GM12878 (cell line): ENCODE data around the gene FMN2. TPM values are rescaled to one million over a fixed set of nuclear protein-coding genes. Genes with fewer than 3 reads are reported as not detected.

ENCODE experiments used
- ATAC-seq: fragments of 200-7000 bp; cut with Tn5 transposase; 3 replicates; pipeline ENCODE4 v1.9.1; 2020; ENCODE audit warnings: mild to moderate bottlenecking, moderate library complexity
- BruUV-seq: library from RNA; stranded (reverse); fragments of 400-500 nt; replicated peaks from 2 replicates; lab custom pipeline; 2021; lab: Mats Ljungman, UMichigan
- CTCF ChIA-PET: fragments of 300-600 bp; sonication (Branson Sonifier 250); formaldehyde crosslinking; extraction: SDS; loops from one replicate; lab custom pipeline; 2021; ENCODE audit warnings: inconsistent platforms; lab: Yijun Ruan, JAX
- POLR2A ChIA-PET: fragments of 350-600 bp; formaldehyde crosslinking; extraction: SDS; loops from one replicate; lab custom pipeline; 2021; ENCODE audit warnings: inconsistent platforms; lab: Charles Lee
- RAD21 ChIA-PET: fragments of 300-600 bp; sonication (Branson Sonifier 250); formaldehyde crosslinking; loops from one replicate; lab custom pipeline; 2023; ENCODE audit warnings: antibody characterized with exemption; ENCODE audit not compliant: unreplicated experiment; lab: Charles Lee
- SMC1A ChIA-PET: fragments of 300-600 bp; sonication (Branson Sonifier 250); formaldehyde crosslinking; loops from one replicate; lab custom pipeline; 2023; ENCODE audit not compliant: unreplicated experiment, uncharacterized antibody; lab: Charles Lee
- DNase-seq: peaks from one replicate; pipeline ENCODE4 v3.0.0-alpha.2; 2011; ENCODE audit warnings: low read depth, low spot score
- FAIRE-seq: peaks from 3 replicates; lab custom pipeline; 2011; peaks lifted over from hg19 to GRCh38; lab: Jason Lieb, UNC
- H2AFZ ChIP-seq: 2 replicates; pipeline ENCODE4 v1.6.0; 2011; ENCODE audit warnings: low read depth, low read length, control low read depth; ENCODE audit not compliant: control insufficient read depth
- H3K27ac ChIP-seq: 2 replicates; pipeline ENCODE4 v1.5.1; 2011; ENCODE audit warnings: control low read depth; ENCODE audit not compliant: control insufficient read depth, insufficient read depth
- H3K27me3 ChIP-seq, 2 experiments: replicated peaks in 1 of 2; 2 replicates each; pipeline versions ENCODE4 v1.6.0 to v1.6.1; 2011; ENCODE audit warnings: low read length in 1 of 2; ENCODE audit not compliant: control insufficient read depth in 2 of 2, insufficient read depth in 2 of 2
- H3K36me3 ChIP-seq, 2 experiments: 2 replicates each; pipeline ENCODE4 v1.5.1; 2011; ENCODE audit warnings: low read length in 1 of 2; ENCODE audit not compliant: control insufficient read depth in 2 of 2, insufficient read depth in 2 of 2
- H3K4me1 ChIP-seq: 2 replicates; pipeline ENCODE4 v1.6.1; 2011; ENCODE audit warnings: mild to moderate bottlenecking, low read length, moderate library complexity, mixed read lengths; ENCODE audit not compliant: control insufficient read depth, insufficient read depth
- H3K4me2 ChIP-seq: 2 replicates; pipeline ENCODE4 v1.6.0; 2011; ENCODE audit warnings: control low read depth; ENCODE audit not compliant: control insufficient read depth, insufficient read depth
- H3K4me3 ChIP-seq: fragments of 200-600 bp; sonication (generic); 2 replicates; pipeline ENCODE4 v1.5.1; 2016
- H3K79me2 ChIP-seq: 2 replicates; pipeline ENCODE4 v1.6.0; 2011; ENCODE audit warnings: low read length; ENCODE audit not compliant: control insufficient read depth, insufficient read depth
- H3K9ac ChIP-seq: 2 replicates; pipeline ENCODE4 v1.8.0; 2011; ENCODE audit warnings: low read length, control low read depth, mixed read lengths; ENCODE audit not compliant: control insufficient read depth, insufficient read depth
- H3K9me3 ChIP-seq: replicated peaks from 3 replicates; pipeline ENCODE4 v1.5.1; 2011; ENCODE audit warnings: mild to moderate bottlenecking, low read length; ENCODE audit not compliant: control insufficient read depth, insufficient read depth
- H4K20me1 ChIP-seq: 2 replicates; pipeline ENCODE4 v1.6.0; 2011; ENCODE audit not compliant: control insufficient read depth, insufficient read depth
- GATAD2B ChIP-seq: fragments of 450-650 bp; conservative IDR thresholded peaks from 2 replicates; pipeline ENCODE4 v1.6.1; 2017; ENCODE audit warnings: low read depth, mild to moderate bottlenecking, moderate library complexity
- RAD21 ChIP-seq: IDR thresholded peaks from 2 replicates; pipeline ENCODE4 v1.6.1; 2011; ENCODE audit warnings: mild to moderate bottlenecking, low read depth, low read length, moderate library complexity; ENCODE audit not compliant: insufficient read depth
- SMAD5 ChIP-seq: IDR thresholded peaks from 2 replicates; pipeline ENCODE4 v1.6.1; 2016; ENCODE audit warnings: antibody characterized with exemption, low read depth
- YY1 ChIP-seq: IDR thresholded peaks from 2 replicates; pipeline ENCODE4 v1.6.1; 2011; ENCODE audit warnings: low read depth, mild to moderate bottlenecking, low read length
- WGBS: methylation state at CpG from one replicate; pipeline ENCODE4 v1.1.6; 2016; ENCODE audit warnings: low lambda C conversion rate; ENCODE audit not compliant: insufficient replicate concordance, insufficient coverage; ENCODE audit errors: missing lambda C conversion rate; 5-methylcytosine and 5-hydroxymethylcytosine counted together
- in situ Hi-C: fragments of 300-500 bp; cut with MboI; formaldehyde crosslinking; loops from 9 replicates; pipeline ENCODE4 v1.14.3; 2018; ENCODE audit warnings: mixed read lengths
- intact Hi-C: fragments of 100-400 bp; cut with micrococcal nuclease; formaldehyde crosslinking; loops from one replicate; pipeline ENCODE4 v1.14.2; 2022; ENCODE audit not compliant: unreplicated experiment
- polyA plus RNA-seq, 11 experiments: library from polyadenylated mRNA; depleted of rRNA in 4 of 11; unstranded in 6 of 11; stranded (reverse) in 5 of 11; fragments of >200 nt; fragmentation: Nextera tagmentation in 4 of 11; fragmentation: Illumina TruSeq in 1 of 11; extraction: Ambion mirVana in 4 of 11; extraction: Trizol in 1 of 11; gene quantifications; 1 replicate in 1 of 11; 2 replicates in 10 of 11; pipeline versions ENCODE4 v1.2.1 to v1.2.3, GENCODE V29; 2011 to 2016; ENCODE audit warnings: inconsistent platforms in 2 of 11, missing spikeins in 2 of 11, low read depth in 1 of 11
- total RNA-seq, 4 experiments: library from RNA; depleted of rRNA in 3 of 4; stranded (reverse); fragments of >200 nt in 3 of 4; fragmentation: Illumina TruSeq in 1 of 4; extraction: Trizol in 1 of 4; gene quantifications; 2 replicates each; pipeline versions ENCODE4 v1.2.1 to v1.2.3, GENCODE V29; 2013 to 2021
- TF ChIP-seq, protein P1 (sequence below): fragments of 450-650 bp; IDR thresholded peaks from 2 replicates; pipeline ENCODE4 v1.6.1; 2017; ENCODE audit warnings: antibody characterized with exemption, mild to moderate bottlenecking, moderate library complexity
- TF ChIP-seq, protein P2 (sequence below): fragments of 450-650 bp; formaldehyde crosslinking; IDR thresholded peaks from 2 replicates; pipeline ENCODE4 v1.4.0; 2020; ENCODE audit warnings: mild to moderate bottlenecking, moderate library complexity

The FMN2 gene
- total and polyA plus RNA-seq, 10 of the 15 experiments (the other 5 are each of a cell fraction or from before 2014, with no cell fraction given), result 0.60 TPM; not detected in 9

DNA sequence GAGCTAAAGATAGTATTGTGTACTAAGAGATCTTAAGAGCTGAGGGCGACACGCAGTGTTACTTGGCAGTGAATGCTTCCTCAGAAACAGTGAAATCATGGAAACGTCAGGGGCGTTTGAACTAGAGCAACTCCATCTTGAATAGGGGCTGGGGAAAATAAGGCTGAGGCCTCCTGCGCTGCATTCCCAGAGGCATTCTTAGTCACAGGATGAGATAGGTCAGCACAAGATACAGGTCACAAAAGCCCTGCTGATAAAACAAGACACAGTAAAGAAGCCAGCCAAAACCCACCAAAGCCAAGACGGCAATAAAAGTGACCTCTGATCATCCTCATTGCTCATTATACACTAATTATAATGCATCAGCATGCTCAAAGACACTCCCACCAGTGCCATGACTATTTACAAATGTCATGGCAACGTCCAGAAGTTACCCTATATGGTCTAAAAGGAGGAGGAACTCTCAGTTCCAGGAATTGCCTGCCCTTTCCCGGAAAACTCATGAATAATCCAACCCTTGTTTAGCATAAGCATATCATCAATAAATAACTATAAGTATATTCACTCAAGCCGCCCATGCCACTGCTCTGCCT lies 37.5 kb upstream of the FMN2 start (continued):
- TF ChIP-seq SMAD5 (no peak), YY1 (no peak)
- TF ChIP-seq, all 136 proteins: peak for 0

DNA sequence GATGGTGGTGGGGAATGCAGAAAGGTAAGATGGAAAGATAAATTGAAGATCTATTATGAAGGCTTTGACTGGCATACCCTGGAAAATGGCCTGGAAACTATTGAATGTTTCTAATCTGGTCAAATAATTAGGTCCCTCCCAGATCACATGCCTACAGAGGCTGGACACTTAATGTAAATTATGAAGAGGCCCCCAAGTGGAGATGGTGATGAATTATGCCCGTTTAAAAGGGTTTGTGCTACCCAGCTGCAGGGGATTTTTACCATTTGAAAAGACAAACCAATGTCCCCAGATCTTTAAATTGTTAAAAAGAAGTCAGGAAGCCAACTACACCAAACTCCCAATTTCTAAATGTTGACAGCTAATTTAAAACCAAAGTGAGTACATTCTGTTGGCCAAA lies 35.7 kb upstream of the FMN2 start:
- POLR2A ChIA-PET, result no interaction called here
- no peak overlapping the region for H2AFZ ChIP-seq
- no peaks in the 10 kb centered on the region for H4K20me1 ChIP-seq
- no peak overlapping the region for H3K27ac ChIP-seq
- no peaks in the 10 kb centered on the region for H3K4me1 ChIP-seq
- TF ChIP-seq, protein P1, sequence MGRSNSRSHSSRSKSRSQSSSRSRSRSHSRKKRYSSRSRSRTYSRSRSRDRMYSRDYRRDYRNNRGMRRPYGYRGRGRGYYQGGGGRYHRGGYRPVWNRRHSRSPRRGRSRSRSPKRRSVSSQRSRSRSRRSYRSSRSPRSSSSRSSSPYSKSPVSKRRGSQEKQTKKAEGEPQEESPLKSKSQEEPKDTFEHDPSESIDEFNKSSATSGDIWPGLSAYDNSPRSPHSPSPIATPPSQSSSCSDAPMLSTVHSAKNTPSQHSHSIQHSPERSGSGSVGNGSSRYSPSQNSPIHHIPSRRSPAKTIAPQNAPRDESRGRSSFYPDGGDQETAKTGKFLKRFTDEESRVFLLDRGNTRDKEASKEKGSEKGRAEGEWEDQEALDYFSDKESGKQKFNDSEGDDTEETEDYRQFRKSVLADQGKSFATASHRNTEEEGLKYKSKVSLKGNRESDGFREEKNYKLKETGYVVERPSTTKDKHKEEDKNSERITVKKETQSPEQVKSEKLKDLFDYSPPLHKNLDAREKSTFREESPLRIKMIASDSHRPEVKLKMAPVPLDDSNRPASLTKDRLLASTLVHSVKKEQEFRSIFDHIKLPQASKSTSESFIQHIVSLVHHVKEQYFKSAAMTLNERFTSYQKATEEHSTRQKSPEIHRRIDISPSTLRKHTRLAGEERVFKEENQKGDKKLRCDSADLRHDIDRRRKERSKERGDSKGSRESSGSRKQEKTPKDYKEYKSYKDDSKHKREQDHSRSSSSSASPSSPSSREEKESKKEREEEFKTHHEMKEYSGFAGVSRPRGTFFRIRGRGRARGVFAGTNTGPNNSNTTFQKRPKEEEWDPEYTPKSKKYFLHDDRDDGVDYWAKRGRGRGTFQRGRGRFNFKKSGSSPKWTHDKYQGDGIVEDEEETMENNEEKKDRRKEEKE, result no peak
- TF ChIP-seq RAD21 (no peak), GATAD2B (no peak)
- TF ChIP-seq, protein P2, sequence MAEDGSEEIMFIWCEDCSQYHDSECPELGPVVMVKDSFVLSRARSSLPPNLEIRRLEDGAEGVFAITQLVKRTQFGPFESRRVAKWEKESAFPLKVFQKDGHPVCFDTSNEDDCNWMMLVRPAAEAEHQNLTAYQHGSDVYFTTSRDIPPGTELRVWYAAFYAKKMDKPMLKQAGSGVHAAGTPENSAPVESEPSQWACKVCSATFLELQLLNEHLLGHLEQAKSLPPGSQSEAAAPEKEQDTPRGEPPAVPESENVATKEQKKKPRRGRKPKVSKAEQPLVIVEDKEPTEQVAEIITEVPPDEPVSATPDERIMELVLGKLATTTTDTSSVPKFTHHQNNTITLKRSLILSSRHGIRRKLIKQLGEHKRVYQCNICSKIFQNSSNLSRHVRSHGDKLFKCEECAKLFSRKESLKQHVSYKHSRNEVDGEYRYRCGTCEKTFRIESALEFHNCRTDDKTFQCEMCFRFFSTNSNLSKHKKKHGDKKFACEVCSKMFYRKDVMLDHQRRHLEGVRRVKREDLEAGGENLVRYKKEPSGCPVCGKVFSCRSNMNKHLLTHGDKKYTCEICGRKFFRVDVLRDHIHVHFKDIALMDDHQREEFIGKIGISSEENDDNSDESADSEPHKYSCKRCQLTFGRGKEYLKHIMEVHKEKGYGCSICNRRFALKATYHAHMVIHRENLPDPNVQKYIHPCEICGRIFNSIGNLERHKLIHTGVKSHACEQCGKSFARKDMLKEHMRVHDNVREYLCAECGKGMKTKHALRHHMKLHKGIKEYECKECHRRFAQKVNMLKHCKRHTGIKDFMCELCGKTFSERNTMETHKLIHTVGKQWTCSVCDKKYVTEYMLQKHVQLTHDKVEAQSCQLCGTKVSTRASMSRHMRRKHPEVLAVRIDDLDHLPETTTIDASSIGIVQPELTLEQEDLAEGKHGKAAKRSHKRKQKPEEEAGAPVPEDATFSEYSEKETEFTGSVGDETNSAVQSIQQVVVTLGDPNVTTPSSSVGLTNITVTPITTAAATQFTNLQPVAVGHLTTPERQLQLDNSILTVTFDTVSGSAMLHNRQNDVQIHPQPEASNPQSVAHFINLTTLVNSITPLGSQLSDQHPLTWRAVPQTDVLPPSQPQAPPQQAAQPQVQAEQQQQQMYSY (CRISPR knock-in tag), result no peak
- no peaks in the 10 kb centered on the region for H3K9me3 ChIP-seq
- RAD21 ChIA-PET, result no interaction called here
- no peak overlapping the region for H3K4me3 ChIP-seq
- no peaks in the 10 kb centered on the region for H3K27me3 ChIP-seq
- no peak overlapping the region for H3K4me2 ChIP-seq
- H3K79me2 ChIP-seq, result no peaks in the 10 kb centered on the region
- no TSS peak for BruUV-seq
- intact Hi-C loops (no loop called here), in situ Hi-C loops (no loop called here)
- FAIRE-seq (no peak), ATAC-seq (no peak), DNase-seq (no peak)
- SMC1A ChIA-PET, result no interaction called here
- H3K9ac ChIP-seq, result no peak overlapping the region
- CTCF ChIA-PET, result no interaction called here
- 0% methylated on average over 1 of the region's 1 CpG for WGBS
- no peaks in the 10 kb centered on the region for H3K36me3 ChIP-seq
